ENCODE data around the gene ABCC5. TPM values are rescaled to one million over a fixed set of nuclear protein-coding genes. Genes with fewer than 3 reads are reported as not detected.
A peak's percentile ranks its signal among the peaks of the same experiment; 100 is the strongest.
"Not testable (repeated sequence)": the region's sequence is repeated elsewhere in the genome, so short reads cannot be mapped to it uniquely, and the experiment has no call there.

ABCC5 gene
- total RNA-seq, 1 experiment from 2014 or later = 9.4 TPM

DNA sequence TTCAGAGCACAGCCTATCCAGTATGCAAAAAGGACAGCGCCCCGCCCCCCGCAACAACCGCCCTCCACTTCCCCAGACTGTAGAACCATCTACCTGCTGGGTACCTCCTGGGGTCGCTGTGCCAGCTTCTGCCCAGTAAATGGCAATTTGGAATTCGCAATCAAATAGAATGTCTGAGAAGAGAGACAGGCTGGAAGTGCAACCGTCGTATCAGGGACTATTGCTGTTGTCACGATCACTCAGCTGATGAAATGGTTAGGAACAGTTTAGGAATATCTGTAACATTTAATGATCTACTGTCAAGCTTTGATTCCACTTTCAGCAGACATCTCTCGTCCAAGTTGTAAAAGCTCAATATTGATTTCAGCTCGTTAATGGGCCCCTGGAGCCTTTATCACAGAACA, 119.7 kb downstream of the ABCC5 start:
- DNase-seq (ENCODE audit: extremely low read depth, low read depth) = no peak

DNA sequence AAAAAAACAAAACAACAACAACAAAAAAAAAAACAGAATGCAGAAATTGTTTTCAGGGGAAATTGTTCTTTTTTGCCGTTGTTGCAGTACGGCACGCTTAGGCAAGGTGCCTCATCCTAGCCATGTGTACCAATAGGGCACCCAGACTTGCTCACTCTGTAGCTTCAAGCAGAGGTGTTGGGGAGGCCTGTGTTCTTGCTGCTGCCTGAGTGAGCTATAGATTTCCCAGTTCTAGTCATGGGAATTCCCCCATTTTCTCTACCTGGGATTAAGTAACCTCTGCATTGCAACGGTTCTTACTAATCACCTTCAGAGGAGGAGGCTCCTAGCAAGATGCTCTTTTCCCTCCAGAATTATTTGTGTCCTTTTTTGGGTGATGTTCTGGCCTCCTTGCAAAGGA, 120.1 kb downstream of the ABCC5 start:
- DNase-seq (ENCODE audit: extremely low read depth, low read depth) = no peak

DNA sequence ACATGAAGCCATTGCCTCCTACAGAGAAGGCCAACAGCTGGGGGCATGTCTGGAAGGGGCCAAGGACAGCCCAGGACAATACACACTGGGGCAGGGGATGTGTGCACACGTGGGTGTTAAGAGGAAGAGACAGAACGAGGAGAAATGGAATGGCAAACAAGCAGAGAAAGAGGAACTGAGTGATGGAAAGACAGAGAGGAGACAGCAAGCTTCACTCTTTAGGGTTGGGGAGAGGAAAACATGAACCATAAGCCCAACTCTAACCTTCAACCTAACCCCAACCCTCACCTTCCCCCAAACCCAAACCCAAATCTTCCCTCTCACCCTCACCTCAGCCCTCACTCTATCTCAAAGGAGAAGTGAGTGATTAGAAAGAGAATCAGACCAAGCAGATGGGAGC, 121.1 kb downstream of the ABCC5 start:
- no peak for DNase-seq (ENCODE audit: extremely low read depth, low read depth)

DNA sequence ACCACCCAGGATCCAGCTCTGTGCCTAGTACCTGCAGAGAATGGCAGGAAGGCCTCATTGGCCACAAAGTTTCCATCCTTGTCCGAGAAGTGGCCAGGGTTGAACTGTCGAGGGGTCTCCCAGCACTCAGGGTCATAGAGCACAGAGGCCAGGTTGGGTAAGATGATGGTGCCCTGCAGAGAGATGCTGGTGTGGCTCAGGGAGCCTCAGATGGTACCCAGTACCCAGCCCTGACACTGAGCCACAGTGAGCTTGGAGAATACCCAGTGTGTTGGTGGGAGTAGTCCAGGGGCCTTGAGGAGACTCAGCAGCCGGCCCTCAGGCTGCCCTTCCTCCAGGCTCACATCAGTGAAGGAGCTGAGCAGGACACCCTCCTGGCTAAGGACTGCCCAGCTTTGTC, 121.5 kb downstream of the ABCC5 start:
- DNase-seq (ENCODE audit: extremely low read depth, low read depth) = no peak

DNA sequence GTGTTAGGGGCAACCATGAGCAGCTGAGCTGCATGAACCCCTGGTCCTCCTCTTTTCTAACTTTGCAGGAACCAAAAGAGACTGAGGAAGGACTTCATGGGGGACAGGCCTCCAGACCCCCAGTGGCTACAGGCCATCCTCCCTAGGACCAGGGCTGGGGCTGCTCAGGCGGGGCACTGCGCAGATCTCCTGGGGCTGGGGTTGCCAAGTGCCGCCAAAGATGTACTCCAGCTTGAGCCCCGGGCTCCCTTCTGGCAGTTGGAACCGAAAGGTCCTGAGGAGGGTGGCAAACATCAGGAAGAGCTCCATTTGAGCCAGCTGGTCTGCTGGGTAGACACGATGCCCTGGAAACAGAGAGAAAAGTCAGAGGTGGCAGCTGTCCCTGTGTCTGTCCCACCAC, 121.9 kb downstream of the ABCC5 start:
- DNase-seq (ENCODE audit: extremely low read depth, low read depth) = no peak

DNA sequence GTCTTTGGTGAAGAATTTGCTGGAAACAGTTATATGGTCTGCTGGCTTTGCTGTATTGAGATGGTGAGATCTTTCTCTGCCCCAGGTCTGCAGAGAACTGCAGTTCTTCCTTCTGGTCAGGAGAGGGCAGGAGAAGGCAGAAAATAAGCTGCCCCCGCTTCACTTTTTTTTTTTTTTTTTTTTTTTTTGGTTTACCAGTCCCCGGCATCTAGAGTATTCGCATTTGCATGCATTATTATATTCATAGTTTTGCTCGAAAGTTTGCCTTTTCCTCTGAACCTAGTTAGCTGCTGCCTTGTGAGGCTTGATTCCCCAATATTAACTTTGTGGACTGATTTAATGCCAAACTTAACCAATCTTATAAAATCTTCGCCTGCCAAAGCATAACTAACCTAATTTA, 122.4 kb downstream of the ABCC5 start:
- peak; percentile 45 for DNase-seq (ENCODE audit: extremely low read depth, low read depth)

DNA sequence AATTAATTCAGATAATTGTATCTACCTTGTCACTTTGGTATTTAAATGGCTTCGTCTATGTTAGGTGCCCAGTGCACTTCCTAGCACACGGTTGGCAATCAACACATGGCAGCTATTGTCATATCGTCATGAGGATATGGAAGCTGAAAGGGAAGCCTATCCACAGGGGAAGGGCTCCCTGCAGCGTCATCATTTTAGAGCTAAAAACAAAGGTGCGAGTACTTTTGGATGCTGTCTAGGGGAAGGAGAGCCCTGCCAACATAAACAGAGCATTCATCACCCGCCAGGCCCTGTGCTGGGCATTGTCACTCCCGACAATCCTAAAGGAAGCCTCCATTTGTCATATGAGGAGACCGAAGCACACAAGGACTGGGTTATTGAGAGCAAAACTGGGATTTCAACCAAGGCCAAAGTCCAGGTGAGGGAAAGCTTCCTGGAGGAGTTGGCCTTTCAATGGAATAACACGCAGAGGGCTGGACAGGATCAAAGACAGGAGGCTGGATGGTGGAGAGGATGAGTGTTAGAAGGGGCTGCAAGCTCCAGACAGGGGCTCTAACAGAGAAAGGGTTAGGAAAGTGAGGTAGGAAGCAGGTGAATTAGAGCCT, 125.0 kb downstream of the ABCC5 start:
- no peak for DNase-seq (ENCODE audit: extremely low read depth, low read depth)

DNA sequence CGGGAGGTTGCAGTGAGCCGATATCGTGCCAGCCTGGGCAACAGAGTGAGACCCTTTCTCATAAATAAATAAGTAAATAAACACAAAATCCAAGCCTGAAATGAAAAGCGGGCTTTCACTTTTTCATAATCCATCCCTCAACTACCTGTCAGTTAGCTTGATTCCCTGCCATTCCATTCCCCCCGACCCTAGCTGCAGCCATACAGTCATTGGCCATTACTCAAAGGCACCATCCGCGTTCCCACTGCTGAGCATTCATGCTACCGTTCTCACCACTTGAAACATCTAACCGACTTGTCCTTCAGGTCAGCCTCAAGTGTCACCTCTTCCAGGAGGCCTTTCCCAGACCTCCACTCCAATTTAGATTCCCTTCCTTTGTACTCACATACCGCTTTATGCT, 131.9 kb downstream of the ABCC5 start:
- DNase-seq (ENCODE audit: extremely low read depth, low read depth) = no peak

DNA sequence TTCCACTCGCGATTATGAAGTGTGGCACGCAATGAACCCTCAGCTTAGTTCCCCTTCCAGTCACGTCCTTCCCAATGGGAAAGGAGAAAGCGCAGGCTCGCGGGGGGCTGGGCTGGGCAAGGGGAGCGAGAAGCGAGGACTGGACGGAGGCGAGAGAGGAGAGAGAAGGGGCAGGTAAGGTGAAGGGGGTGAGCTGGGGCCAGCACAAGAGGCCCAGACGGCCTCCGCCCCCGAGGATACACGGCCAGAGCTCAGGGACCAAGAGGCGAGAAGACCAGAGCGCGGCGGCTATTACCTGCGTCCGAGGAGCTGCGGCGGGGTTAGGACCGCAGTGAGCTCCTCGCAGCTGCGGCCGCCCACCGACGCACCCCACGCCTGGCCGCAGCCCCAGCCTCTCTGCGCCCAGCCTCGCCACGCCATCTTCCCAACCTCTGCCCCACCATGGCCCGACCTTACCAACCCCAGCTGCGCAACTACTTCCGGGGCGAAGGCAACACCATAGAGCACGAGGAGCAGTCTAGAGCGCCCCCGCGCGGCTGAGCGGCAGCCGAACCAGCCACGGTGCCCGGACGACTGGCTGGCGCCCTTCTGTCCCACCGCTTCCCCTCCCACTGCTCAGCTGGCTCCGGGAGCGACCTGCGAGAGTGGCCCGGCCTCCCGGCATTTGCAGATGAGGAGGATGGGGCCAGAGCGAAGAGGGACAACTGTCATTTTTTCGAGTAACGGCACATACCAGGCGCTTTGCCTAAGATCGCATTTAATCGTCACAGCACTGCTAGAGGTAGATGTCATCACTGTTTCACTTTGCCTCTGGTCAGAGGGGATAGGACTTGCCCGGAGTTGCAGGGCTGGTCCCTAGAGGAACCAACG, 133.0 kb downstream of the ABCC5 start, which contains the start of gene PARL:
PARL (minus strand) TSS at position 454 of the 870 bp plus-strand sequence; CDS start at position 420, 34 bp downstream.
- DNase-seq (ENCODE audit: extremely low read depth, low read depth) = peak; percentile 85

DNA sequence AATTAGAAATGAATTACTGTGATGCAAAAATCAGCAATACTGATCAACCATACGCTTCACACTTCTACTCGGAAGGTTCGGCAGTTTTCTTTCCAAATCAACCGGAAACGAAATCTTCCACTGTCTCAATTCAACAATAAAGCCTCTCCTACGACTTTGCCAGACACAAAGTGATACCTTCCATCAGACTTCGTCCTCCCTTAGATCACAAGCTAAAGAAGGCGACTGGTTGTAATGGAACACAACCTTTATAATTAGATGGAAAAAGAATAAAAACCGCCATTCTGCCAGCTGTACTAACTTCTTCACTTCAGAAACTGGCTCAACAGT, 133.6 kb downstream of the ABCC5 start:
- DNase-seq (ENCODE audit: extremely low read depth, low read depth) = no peak

DNA sequence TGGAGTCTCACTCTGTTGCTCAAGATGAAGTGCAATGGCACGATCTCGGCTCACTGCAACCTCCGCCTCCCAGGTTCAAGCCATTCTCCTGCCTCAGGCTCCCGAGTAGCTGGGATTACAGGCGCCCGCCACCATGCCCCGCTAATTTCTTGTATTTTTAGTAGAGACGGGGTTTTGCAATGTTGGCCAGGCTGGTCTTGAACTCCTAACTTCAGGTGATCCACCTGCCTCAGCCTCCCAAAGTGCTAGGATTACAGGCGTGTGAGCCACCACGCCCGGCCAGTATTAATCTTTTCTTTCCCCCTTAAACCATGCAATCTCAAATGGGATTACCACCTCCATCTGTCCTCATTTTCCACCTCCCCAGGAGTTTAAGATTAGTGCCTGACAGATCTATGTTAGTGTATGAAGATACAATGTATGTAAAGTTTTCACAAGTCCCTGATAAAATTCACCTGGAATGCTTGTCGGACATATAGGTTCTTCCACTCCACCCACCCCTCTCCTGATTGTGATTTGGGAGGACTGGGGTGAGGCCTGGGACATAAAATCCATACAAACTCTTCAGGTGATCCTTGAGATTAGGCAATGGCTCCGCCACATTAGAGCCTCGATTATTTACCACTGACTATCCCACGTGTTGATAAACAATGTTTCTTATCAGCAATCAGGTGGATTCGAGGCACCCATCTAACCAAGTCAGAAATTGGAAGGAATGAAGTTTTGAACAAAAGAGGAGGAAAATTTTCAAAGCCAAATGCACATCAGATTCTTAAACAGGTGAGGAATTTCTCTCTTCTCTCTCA, 134.2 kb downstream of the ABCC5 start:
- DNase-seq (ENCODE audit: extremely low read depth, low read depth) = no peak

DNA sequence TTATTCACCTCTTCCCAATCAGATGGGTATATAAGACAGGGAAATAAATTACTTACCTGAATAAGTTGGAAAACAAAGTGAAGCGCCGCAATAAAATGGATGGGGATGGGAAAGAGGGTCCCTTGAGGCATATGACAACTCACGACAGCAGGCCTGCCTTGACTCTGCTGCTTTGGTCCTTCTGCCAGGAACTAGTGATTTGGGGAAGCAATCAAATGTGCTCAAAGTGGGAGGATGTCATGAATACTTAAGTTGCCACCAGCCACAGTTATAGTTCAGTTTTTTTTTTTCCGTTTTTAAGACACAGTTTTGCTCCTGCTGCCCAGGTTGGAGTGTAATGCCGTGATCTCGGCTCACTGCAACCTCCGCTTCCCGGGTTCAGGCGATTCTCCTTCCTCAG, 137.6 kb downstream of the ABCC5 start:
- no peak for DNase-seq (ENCODE audit: extremely low read depth, low read depth)

DNA sequence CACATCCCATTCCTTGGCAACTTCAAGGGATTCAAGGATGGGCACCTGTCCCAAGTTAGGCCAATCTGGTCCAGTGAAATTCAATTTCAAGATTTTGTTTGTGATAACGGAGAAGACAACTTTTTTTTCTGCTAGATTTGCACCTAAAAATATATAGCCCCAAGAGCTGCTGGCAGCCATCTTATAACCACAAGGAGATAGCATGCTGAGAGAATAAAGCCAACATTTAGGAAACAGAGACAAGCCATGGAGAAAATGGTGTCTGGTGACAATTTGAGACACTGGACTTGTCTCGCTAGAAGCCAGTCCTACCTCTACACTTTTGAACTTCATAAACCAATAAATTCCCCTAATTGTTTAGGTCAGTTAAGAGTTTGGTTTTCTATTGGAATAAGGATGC, 138.4 kb downstream of the ABCC5 start:
- DNase-seq (ENCODE audit: extremely low read depth, low read depth) = no peak

DNA sequence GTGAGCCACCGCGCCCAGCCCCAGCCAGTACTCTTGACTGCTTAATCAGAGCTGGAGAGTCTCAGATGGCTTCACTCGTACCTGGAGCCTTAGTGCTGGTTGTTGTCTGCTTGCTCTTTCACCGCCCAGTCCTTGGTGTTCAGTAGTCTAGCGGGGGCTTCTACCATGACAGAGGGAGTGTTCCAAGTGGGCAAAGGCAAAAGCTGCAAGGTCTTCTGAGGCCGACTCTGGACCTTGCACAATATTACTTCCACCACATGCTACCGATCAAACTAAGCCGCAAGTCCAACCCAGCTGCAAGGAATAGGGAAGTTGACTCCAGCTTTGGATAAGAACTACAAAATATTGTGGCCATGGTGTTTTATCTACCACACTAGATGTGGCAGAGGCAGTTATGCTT, 139.6 kb downstream of the ABCC5 start:
- DNase-seq (ENCODE audit: extremely low read depth, low read depth) = no peak

DNA sequence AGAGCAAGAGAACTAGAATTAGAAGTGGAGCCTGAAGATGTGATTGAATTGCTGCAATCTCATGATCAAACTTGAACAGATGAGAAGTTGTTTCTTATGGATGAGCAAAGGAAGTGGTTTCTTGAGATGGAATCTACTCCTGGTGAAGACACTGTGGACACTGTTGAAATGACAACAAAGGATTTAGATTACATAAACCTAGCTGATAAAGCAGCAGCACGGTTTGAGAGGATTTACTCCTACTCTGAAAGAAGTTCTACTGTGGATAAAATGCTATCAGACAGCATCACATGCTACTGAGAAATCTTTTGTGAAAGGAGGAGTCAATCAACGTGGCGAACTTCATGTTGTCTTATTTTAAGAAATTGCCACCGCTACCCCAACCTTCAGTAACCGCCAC, 140.5 kb downstream of the ABCC5 start:
- DNase-seq (ENCODE audit: extremely low read depth, low read depth) = not testable (repeated sequence)

DNA sequence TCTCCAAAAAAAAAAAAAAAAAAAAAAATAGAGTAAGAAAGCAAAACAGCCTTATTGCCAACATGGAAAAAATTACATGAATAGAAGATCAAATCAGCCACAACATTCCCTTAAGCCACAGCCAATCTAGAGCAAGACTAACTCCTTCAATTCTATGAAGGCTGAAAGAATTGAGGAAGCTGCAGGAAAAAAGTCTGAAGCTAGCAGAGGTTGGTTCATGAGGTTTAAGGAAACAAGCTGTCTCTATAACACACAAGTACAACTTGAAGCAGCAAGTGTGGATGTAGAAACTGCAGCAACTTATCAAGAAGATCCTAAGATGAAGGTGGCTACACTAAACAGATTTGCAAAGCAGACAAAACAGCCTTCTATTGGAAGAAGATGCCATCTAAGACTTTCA, 142.3 kb downstream of the ABCC5 start:
- DNase-seq (ENCODE audit: extremely low read depth, low read depth) = no peak

DNA sequence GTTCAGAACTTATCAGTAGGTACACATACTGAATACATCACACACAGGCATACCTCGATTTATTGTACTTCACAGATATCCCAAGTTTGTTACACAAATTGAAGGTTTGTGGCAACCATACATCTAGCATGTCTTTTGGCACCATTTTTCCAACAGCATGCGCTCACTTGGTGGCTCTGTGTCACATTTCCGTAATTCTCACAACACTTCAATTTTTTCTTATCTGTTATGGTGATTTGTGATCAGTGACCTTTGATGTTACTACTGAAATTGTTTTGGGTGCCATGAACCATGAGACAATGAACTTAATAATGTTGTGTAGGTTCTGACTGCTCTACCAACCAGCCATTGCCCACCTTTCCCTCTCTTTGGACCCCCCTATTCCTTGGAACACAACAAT, 143.8 kb downstream of the ABCC5 start:
- no peak for DNase-seq (ENCODE audit: extremely low read depth, low read depth)

DNA sequence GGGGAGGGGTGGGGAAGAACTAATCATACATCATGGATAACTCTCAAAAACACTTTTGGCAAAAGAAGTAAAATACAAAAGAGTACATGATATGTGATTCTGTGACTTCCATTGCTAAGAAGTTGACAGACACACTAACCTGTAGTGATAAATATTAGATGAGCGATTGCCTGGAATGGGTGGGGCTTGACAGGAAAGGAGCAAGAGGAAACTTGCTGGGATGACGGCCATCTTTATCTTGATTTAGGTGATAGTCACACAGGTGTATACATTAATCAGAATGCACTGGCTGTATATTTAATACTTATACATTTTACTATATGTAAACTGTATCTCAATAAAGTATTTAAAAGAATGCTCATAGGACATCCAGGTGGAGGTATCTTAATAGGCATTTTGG, 146.1 kb downstream of the ABCC5 start:
- no peak for DNase-seq (ENCODE audit: extremely low read depth, low read depth)

DNA sequence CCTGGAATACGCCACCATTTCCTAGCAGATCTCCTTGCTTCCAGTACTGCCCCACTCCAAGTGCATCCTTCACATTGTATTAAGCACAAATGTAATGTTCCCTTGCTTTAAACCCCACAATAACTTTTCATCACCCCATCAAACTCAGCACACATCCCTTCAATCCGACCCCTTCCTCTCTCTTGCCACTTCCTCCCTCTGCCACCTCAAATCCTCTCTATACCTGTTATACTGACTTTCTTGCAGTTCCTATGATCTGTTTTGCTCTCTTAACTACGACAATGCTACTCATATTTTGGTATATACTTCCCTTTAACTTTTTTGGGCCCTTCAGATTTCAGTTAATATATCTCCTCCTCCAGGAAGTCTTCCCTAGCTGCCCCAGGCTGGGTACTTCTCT, 147.1 kb downstream of the ABCC5 start:
- no peak for DNase-seq (ENCODE audit: extremely low read depth, low read depth)

Data from NCI-H460 (cell line).